HG03135 (cell line): ENCODE results near the gene MRPS18A.

Source experiments
- ATAC-seq: cut with Tn5 transposase; IDR thresholded peaks from one replicate; pipeline ENCODE4 v1.9.1; 2021; ENCODE audit warnings: mild to moderate bottlenecking, moderate library complexity; ENCODE audit not compliant: unreplicated experiment

Gene MRPS18A

DNA sequence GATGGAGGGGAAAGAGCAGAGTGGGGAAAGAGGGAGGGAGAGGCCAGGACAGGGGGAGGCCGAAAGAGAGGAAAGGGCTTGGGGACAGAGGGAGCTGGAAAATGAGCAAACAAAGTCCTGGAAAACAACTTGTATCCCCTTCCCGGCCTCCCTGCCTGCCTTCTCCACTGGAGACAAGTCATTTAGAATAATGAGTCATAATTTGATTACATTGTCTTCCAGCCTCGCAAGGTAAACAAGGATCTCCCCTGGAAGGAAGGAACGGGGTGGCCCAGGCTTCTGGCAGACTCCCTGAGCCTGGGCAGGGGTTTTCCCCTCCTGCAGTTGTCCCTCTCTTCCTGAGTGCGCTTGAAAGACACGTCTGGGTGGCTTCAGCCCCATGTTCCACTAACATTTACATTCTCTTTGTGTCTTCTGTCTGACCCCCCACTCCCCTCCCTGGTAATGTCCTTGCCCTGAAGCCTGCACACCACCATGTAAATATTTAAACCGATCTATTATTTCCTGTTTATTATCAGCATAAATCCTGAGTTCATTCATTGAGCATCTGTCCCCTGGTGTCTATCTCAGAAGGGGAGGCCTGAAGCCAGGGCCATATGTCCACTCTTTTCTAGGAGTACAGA lies 12.1 kb upstream of the MRPS18A start:
- no peak for ATAC-seq

- no peak for ATAC-seq
Measured at GRCh38 chr6:43698584-43699349, 11.2 kb upstream of the MRPS18A start.

DNA sequence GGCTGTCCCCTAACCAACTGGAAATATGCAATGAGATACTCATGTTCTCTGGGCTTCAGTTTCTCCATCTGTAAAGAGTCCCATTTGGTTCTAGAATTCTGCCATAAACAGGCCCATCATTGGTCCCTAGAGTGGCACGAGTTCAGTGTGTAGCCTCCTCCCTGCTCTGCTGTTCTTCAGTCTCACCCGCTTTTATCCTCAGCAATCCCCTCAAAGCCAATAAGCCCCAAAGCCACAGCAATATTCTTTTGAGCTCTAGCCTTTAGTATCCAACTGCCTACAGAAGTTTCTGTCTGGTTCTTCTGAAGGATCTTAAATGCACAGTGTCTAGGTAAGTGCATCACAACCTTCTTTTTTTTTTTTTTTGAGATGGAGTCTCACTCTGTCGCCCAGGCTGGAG lies 9.8 kb upstream of the MRPS18A start:
- no peak for ATAC-seq

DNA sequence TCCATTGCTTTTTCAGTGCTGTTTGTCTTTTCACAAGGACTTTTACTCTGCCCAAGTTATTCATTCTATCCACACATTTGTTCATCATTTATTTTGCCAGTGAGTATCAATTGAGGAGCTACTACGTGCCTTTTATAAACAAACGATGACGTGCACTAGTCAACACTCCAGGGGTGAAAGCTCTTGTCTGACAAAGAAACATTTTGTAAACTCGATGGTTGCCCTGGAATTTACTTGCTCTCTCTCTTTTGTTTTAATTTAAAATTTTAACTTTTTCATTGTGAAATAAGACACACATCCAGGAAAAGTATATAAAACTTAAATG lies 8.3 kb upstream of the MRPS18A start:
- ATAC-seq: no peak

DNA sequence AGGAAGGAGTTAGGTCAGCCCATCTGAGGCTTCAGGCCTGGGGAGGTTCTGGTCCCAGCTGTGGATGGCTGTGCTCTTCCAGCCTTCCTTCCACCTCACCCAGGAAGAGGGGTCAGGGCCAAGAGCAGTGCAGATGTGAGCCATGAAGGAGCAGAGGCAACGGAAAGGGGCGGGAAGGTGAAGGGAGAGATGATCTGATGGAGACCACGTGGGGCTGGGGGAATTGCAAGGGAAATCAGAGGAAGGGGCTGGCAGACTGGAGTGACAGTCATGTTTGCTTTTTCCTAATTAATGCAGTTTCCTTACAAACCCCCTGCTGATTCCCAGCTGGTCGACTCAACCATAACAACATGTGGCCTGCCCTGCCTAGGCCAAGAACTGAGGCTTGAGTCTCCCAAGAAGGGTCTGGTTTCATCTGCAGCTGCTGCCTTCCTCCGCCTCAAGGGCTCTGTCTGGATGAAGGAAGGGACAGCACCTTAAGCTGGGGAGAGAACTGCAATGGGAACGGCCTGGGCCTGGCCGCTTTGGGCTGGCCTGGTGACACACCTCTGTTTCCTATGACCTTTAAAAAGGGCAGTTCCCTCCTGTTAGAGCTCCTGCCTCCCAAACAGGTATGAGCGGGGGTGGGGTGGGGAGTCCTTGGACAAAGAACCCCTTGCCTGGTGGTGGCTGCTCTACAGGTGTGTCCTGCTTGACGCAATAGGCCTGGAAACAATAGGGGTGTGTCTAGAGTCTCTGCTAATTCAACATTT lies 7.8 kb upstream of the MRPS18A start:
- ATAC-seq: no peak

GRCh38 chr6:43689421-43689820 lies 1.8 kb upstream of the MRPS18A start:
- ATAC-seq: no peak

GRCh38 chr6:43687079-43687436 lies 533 bp downstream of the MRPS18A start:
- no peak for ATAC-seq

GRCh38 chr6:43683708-43684455 lies 3.7 kb downstream of the MRPS18A start:
- peak; percentile 55 for ATAC-seq

DNA sequence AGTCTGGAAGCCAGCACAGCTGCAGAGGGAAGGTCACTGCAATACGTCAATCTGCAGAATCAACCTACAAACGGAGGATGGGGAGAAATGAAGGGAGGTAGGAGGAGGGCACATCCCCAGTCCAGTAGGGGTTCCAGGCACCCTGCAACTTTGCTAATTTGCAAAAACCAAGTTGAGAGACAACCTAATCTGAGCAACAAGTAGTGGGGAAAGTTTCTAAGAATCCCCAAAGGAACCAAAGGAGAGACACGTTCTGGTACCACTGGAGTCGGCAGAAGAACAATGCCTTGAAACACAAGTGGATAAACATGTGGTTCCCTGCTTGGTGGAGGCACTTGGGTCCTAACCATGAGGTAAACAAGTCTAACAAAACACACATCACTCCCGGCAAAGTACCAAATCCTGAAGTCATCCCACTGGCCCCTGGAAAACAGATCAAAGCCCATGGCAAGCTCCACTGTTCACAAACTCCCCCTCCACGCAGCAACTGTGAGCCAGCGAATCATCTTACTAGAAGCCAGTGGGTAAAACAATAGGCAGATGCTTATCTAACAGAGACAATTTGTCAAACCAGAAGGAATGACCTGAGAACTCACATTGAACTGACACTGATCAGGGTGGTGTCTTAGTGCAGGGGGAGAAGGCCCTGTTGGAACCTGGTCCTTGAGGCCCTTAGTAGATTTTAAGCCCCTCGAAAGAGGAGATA lies 4.7 kb downstream of the MRPS18A start:
- ATAC-seq: no peak

DNA sequence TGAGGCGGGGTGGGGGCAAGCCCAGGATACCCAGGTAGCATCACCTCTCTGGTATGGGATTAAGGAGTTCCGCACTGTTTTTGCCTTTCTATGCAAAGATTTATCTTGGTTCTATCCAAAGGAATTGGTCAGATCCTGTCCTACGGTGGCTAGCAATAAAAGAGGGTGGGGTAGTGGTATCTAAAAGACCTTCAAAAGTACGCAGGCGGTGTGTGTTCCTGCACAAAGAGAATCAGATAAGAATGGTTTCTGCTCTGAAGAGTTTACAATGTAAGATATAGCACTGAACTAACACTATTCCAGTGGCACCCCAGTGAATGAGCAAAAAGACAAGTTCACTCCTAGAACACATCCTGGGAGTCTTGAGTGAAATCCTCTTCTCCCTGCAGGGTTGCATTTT lies 6.3 kb downstream of the MRPS18A start:
- no peak for ATAC-seq

DNA sequence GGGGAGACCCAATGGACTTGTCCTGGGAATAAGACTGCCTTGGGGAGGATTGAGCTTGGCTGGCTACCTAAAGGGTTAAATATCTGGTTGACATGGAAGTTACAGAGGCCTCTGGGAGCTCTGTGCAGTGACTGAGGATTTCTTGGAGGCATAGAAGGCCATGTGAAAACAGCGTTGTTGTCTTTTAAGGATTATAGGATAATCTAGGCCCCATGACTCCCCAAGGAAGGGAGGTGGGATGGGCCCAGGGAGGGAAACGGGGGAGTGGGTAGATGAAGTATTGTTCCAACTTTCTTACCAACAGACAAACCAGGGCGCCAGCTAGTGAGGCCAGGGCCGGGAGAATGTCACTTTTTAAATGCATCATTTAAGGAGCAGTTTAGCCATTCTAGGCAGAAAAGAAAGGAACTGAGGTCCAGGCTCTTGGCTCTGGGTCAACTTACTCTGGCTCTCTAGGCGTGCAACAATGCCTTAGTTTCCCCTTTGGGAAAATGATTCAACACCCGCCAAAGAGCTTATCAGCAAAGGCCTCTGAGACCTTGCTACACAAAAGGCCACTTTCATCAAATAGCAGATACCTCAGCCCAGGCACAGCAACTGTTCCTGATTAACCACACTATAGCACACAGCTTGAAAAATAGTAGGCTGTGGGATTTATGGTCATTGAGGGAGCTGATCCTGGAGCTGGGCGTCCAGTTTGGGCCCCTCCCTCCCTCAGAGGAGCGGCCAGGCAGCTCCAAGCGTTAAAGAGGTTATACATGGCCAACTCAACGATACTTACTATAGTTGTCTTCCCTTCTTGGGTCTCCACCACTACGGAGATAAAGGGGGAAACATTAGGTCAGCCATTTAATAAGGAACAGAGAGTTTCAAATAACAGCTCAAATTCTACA lies 7.0 kb downstream of the MRPS18A start:
- ATAC-seq: no peak

- ATAC-seq: no peak
Measured at GRCh38 chr6:43679057-43679456, 8.5 kb downstream of the MRPS18A start.

DNA sequence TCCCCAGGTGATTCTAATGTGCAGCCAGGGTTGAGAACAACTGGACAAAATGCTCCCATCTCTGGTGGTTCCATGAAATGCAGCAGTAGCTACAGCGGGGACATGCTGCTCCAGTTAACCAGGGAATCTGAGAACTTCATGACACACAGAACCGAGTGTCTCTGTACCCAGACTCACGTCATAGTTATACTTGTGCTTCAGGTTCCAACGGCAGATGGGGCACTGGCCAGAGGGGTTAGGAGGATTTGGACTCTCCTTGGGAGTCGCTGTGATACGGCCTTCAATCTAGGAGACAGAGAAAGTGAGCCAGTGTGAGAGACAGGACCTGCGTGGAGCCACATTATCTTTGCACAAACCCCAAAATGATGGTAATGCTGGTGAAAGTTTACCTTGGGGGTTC lies 9.2 kb downstream of the MRPS18A start:
- ATAC-seq: no peak

GRCh38 chr6:43677759-43678158 lies 9.8 kb downstream of the MRPS18A start:
- ATAC-seq: no peak

DNA sequence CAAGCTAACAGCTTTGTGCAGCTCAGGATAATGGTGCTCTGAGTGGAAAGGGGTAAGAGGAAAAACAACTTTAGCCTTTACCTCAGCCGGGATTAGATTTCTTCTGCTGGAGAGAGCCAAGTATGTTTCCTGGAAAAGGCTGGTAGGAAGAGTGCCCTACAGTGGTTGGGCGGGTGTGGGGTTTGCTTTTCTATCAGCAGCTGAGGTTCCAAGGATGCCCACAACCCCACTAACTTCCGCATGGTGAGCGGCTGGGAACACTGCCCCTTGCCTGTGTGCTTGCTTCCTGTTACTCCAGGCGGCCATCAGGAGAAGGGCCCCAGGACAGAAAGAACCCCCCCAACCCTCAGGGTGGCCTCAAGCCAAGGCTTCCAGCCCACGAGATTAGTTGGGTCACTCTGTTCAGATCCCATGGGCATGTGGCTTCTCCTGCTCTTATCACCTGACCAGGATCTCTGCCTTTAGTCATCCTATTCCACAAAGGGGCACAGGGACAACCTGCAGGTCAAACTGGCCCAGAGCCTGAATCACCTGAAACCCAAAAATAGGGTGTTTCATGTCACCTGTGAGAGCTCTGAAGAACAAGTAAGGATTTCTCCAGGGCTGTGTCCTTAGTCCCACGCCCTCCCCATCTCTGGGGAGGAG lies 10.5 kb downstream of the MRPS18A start:
- ATAC-seq: no peak

- ATAC-seq: no peak
Measured at GRCh38 chr6:43674921-43675320, 12.7 kb downstream of the MRPS18A start.

DNA sequence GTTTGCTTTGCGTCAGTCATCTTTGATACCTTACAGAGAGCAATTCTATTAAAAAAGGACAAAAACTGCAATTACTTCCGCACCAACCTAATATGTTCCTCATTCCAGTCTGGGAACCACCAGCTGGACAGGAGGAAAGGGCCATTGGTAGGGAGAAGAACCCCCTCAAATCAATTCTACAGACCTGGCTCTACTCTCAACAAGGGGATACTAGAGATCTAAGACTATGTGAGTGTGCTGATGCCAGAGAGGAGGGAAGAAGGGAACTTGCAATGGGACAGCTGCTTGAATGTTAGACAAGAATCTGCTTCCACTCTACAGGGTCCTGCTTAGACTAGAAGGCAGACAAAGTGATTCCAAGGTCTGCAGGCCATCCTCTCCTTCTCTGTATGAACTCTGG lies 13.3 kb downstream of the MRPS18A start:
- no peak for ATAC-seq

DNA sequence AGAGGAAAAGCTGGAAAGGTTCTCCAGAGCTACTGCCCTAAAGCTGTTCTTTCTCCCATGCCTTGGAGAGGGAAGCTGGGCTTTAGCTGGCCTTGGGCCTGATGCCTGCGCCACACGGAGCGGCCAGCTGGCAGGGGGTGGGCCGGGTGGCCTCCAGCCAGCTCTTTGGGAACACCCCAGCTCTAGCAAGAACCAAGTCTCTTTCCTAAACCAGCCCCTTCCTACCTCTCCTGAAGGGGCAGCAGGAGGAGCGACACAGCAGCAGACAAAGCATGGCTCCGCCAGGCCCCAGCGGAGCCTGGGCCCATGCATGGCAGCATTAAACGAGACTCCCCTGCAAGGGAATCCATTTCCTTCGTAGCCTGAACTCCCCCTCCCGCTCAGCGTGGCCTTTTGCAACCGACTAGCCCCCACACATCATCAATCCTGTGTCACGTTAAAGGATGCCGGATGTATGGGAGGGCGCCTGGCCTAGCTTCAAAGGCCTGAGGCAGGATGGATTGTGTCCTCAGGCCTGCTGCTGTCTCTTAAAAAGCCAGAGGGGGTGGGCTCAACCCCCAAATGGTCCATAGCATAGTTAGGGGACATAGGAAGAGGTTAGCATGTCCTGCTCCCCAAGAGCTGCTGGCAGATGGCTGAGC lies 14.0 kb downstream of the MRPS18A start:
- no peak for ATAC-seq
